Prostate gland (tissue), 2 donors: ENCODE results near the gene PEX14. TPM values are rescaled to one million over a fixed set of nuclear protein-coding genes. Genes with fewer than 3 reads are reported as not detected.

Source experiments
- DNase-seq: peaks from one replicate; pipeline ENCODE4 v3.0.0-alpha.2; 2019; ENCODE audit warnings: low spot score
- H3K27ac ChIP-seq, 2 donors: fragments of 200-600 bp; sonication (generic); 2 replicates each; pipeline ENCODE4 v1.5.1; 2017 to 2019
- H3K27me3 ChIP-seq: fragments of 200-600 bp; sonication (generic); replicated peaks from 2 replicates; pipeline ENCODE4 v1.5.1; 2019; ENCODE audit not compliant: insufficient read depth
- H3K36me3 ChIP-seq, 2 donors: fragments of 200-600 bp; sonication (generic); 1 replicate in 1 of 2; 2 replicates in 1 of 2; pipeline versions ENCODE4 v1.5.1 to v1.8.1; 2017 to 2019
- H3K4me1 ChIP-seq: fragments of 200-600 bp; sonication (generic); replicated peaks from 2 replicates; pipeline ENCODE4 v1.5.1; 2019
- H3K4me3 ChIP-seq, 2 donors: fragments of 200-600 bp; sonication (generic); 2 replicates each; pipeline ENCODE4 v1.5.1; 2017 to 2019
- H3K9me3 ChIP-seq: fragments of 200-600 bp; sonication (generic); 2 replicates; pipeline ENCODE4 v1.5.1; 2017
- CTCF ChIP-seq, 4 experiments: fragments of 200-600 bp in 2 of 4; fragments of 450-650 bp in 2 of 4; sonication (generic) in 2 of 4; IDR thresholded peaks; 1 replicate in 3 of 4; 2 replicates in 1 of 4; pipeline ENCODE4 v1.5.1; 2016 to 2019; ENCODE audit warnings: antibody characterized with exemption in 4 of 4, mild to moderate bottlenecking in 2 of 4, moderate library complexity in 2 of 4
- POLR2A ChIP-seq: fragments of 450-650 bp; IDR thresholded peaks from one replicate; pipeline ENCODE4 v1.6.1; 2016; ENCODE audit warnings: antibody characterized with exemption, mild to moderate bottlenecking
- POLR2AphosphoS5 ChIP-seq: sonication (generic); formaldehyde crosslinking; IDR thresholded peaks from one replicate; pipeline ENCODE4 v1.6.1; 2017; ENCODE audit warnings: antibody characterized with exemption
- WGBS: methylation state at CpG from one replicate; pipeline ENCODE4 v1.1.5; 2018; 5-methylcytosine and 5-hydroxymethylcytosine counted together
- intact Hi-C: fragments of 100-400 bp; cut with DNase I; formaldehyde crosslinking; loops from one replicate; pipeline ENCODE4 v1.14.2; 2022
- total RNA-seq, 2 donors: library from RNA; depleted of rRNA; stranded (reverse); fragments of >200 nt; gene quantifications; one replicate each; pipeline ENCODE4 v1.1.0, GENCODE V29; 2016

Gene PEX14
- total RNA-seq, 2 donors from 2014 or later = 26.1 to 34.7 TPM

- TF ChIP-seq POLR2A = no peak
- TF ChIP-seq CTCF (IDR thresholded peaks at IDR 0.05) = no peak
- TF ChIP-seq POLR2AphosphoS5 = no peak
- no peak overlapping the region for H3K27ac ChIP-seq
- H3K36me3 ChIP-seq = no peaks in the 10 kb centered on the region
- no peak overlapping the region for H3K4me3 ChIP-seq
- 92% methylated on average over 2 of the region's 2 CpGs for WGBS
- H3K27me3 ChIP-seq = no peaks in the 10 kb centered on the region
- no peaks in the 10 kb centered on the region for H3K9me3 ChIP-seq
- intact Hi-C loops = no loop called here
- DNase-seq = no peak
- no peaks in the 10 kb centered on the region for H3K4me1 ChIP-seq
Measured at GRCh38 chr1:10480614-10481013, 5.9 kb downstream of the PEX14 start.

- 91% methylated on average over 6 of the region's 6 CpGs for whole genome bisulfite sequencing
- Histone ChIP-seq H3K27me3 (no peaks in the 10 kb centered on the region), H3K4me1 (no peaks in the 10 kb centered on the region), H3K36me3 (no peaks in the 10 kb centered on the region), H3K9me3 (no peaks in the 10 kb centered on the region), H3K4me3 (no peak overlapping the region), H3K27ac (no peak overlapping the region)
- TF ChIP-seq CTCF (IDR thresholded peaks at IDR 0.05) (no peak), POLR2A (no peak), POLR2AphosphoS5 (no peak)
- no peak for DNase-seq
- intact Hi-C loops = no loop called here
Measured at GRCh38 chr1:10484521-10484920, 9.8 kb downstream of the PEX14 start.

GRCh38 chr1:10489291-10490055 is 14.7 kb downstream of the PEX14 start:
- Histone ChIP-seq H3K4me1 (no peaks in the 10 kb centered on the region), H3K27ac (no peak overlapping the region), H3K36me3 (no peaks in the 10 kb centered on the region), H3K9me3 (no peaks in the 10 kb centered on the region), H3K27me3 (no peaks in the 10 kb centered on the region), H3K4me3 (no peak overlapping the region)
- 34% methylated on average over 4 of the region's 4 CpGs for WGBS
- DNase-seq = no peak
- intact Hi-C loops = no loop called here
- TF ChIP-seq POLR2A (no peak), CTCF (IDR thresholded peaks at IDR 0.05) (no peak), POLR2AphosphoS5 (no peak)

- intact Hi-C loops = no loop called here
- no peak overlapping the region for H3K27ac ChIP-seq
- DNase-seq = no peak
- WGBS = 77% methylated on average over 12 of the region's 12 CpGs
- H3K36me3 ChIP-seq = no peaks in the 10 kb centered on the region
- TF ChIP-seq POLR2A (no peak), CTCF (IDR thresholded peaks at IDR 0.05) (no peak), POLR2AphosphoS5 (no peak)
- H3K4me1 ChIP-seq = peaks cover 3% of the 10 kb centered on the region
- H3K9me3 ChIP-seq = no peaks in the 10 kb centered on the region
- no peak overlapping the region for H3K4me3 ChIP-seq
- H3K27me3 ChIP-seq = no peaks in the 10 kb centered on the region
Measured at GRCh38 chr1:10490286-10490970, 15.7 kb downstream of the PEX14 start.

GRCh38 chr1:10494418-10494753 is 19.6 kb downstream of the PEX14 start:
- TF ChIP-seq POLR2AphosphoS5 (no peak), POLR2A (no peak), CTCF (IDR thresholded peaks at IDR 0.05) (no peak)
- 67% methylated on average over 5 of the region's 5 CpGs for WGBS
- intact Hi-C loops = loop anchor here (1.0 kb wide), 1 partner anchor 64 kb away; the partner anchor contains the start of gene CENPS
- H3K9me3 ChIP-seq = no peaks in the 10 kb centered on the region
- H3K4me3 ChIP-seq = no peak overlapping the region
- H3K4me1 ChIP-seq = peaks cover 7% of the 10 kb centered on the region
- DNase-seq = no peak
- H3K36me3 ChIP-seq = no peaks in the 10 kb centered on the region
- no peaks in the 10 kb centered on the region for H3K27me3 ChIP-seq
- H3K27ac ChIP-seq = peak overlapping the region; percentile 86 to 90
